GM20431 (cell line): Measurements from ENCODE around the gene MORF4L2.

Source experiments
- in situ Hi-C: fragments of 300-500 bp; cut with MseI, MboI; formaldehyde crosslinking; loops from one replicate; pipeline ENCODE4 v1.15.0; 2020; ENCODE audit warnings: low sequenced_read_pairs; ENCODE audit not compliant: unreplicated experiment

Gene MORF4L2, protein sequence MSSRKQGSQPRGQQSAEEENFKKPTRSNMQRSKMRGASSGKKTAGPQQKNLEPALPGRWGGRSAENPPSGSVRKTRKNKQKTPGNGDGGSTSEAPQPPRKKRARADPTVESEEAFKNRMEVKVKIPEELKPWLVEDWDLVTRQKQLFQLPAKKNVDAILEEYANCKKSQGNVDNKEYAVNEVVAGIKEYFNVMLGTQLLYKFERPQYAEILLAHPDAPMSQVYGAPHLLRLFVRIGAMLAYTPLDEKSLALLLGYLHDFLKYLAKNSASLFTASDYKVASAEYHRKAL

DNA sequence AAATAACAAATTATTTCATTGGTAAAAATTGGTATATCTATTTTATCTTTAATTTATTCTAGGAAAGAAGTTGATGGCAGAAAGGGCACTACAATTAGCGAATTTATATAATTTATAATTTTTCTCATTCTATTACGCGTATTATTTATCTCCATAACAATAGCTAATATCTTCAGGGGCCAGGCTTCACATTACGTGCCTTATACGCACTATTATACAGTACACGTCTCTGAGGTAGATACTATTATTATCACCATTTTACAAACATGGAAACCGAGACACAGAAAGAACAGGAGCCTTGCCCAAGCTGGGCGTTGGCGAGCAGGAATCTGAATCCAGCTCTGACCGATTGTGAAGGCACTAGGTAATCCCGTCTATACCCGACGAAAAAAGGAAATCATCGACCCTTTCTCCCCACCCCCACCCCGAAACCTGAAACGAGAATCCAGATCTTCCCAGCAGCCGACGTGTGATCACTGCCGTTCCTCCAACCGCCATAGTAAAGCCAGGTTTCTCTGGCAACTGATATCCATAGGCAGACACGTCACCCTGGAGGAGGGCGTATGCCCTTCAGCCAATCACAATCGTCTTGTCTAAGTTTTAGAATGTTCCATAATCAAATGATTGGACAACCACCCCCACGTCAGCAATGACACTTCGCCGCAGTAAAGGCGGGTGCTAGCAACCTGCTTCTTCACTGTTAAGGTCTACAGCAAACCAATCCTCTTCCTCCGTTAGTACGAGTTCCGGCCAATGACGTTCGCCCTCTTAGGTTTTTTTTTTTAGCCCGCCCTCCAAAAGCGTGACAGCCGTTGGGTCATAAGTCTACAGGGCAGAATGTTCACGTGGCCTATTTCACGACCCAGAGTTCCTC is at the start of gene MORF4L2:
Gene MORF4L2 (minus strand): TSS at position 501 of the 874 bp plus-strand sequence. CDS start 9,672 bp downstream, outside the sequence.
- in situ Hi-C loops, result no loop called here

DNA sequence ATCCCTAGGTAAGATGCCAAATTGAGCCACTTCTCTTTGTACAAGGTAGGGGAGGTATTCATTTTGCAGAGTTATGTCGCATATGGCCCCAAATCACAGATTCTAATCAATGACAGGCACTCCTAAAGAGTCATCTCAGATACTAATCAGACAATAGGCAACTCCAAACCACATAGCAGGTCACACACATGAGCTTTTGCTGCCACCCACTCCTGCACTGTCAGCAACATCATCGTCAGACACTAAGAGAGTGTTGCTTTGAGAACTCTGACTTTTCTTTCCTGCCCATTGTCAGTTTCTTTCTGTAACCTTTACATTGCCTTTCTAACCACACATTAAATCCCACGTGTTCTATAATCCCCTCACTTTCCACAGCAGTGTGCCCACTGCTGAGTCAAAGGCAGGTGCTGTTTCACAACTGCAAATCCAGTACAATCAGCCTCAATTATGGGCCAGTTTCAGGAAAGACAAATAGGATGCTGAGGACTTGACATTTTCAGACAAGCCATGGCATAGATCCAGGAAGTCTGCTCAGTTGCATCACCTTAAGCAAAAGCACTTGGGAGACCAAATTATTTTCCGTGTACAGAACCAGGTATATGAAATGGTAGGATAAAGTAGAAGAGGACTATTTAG is 47.7 kb upstream of the MORF4L2 start:
- in situ Hi-C loops, result no loop called here

DNA sequence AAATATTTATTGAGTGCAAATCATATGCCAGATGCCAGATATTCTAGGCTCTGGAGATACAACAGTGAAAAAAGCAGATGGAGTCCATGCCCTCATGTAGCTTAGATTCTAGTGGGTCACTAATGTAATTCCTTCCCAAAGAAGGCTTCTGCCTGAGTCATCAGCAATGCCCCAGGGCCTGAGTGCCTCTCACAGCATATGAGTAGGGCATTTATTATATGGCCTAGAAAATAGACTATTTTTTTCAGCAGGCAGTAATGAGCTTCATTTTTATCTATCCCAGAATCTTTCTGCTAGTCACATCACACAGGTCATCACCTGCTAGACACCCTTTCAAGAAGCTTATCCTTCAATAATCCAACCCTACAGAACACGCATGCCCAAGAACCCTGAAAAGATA is 46.5 kb upstream of the MORF4L2 start:
- in situ Hi-C loops, result no loop called here

DNA sequence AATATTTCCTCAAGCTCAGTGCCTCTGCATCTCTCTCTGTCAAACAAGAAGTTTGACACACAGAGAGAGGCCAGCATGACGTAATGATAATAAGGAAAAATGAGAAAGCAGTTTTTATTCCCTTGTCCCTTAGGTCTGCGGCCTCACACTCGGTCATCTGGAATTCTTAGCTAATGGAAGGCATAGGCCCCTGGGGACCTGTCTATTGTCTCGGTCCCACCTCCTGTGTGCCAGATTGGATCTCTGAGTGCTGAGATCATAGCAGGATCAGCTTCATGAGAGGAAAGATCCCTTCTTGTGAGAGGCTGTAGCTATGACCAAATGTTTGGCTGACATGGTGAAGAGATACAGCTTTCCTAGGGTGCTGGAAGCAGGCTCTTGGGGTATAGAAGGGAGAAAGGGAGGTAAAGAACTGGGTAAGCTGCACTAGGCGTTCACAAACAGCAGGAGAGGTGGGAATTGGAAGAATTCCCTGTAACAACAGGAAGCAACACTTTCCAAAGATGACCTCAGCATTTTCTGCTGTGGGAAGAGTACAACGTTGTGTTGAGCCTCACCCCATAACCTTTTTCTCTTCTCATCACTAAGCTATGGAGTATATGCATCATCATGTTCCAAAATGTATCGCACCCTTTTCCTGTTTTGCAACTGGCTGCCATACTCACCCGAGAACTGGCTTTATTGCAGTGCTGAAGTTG is 44.4 kb upstream of the MORF4L2 start:
- in situ Hi-C loops, result no loop called here

DNA sequence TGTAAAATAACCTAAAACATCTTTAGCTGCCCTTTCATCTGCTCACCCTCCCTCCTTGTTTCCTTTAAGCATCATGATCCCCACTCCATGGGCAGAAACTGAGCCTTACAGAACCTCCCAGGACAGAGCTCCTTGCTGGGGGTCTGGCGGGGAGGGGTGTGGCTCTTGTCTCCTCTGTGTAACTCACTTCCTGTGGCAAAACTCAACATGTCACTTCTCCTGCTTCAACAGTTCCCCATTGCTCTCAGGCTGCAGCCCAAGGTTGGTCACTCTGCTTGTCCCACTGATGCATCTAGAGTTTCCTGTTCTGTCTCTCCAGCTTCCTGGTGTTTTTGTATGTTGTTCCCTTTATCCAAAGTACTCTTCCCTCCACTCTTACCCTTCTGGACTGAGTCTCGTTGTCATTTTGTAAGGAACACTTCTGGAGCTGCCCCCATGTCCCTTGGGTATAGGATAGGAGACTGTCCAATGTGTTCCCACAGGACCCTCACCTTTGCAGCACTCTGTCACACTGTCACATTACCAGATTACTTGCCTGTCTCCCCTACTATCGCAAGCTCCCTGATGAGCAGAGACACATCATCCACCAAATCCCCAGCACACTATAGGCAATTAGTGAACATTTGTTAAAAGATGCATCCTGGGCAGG is 43.8 kb upstream of the MORF4L2 start:
- in situ Hi-C loops, result no loop called here

DNA sequence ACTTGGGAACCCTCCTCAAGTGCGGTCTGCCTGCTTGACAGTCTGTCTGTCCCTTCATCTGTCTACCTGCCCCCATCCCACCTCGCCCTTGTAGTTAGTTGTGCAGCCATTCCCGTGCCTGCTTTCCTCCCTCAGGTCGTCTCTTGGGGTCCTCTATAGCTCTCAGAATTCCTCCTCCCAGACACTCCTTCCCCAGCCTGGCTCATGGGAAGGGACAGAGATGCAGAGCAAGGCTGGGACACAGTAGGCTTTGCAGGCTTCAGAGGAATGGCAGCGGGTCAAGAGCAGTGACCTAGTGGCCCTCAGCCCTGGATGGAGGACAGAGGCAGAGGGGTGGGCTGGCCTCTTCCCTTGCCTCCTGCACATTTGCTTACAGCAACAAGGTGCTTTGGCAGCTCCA is 42.5 kb upstream of the MORF4L2 start:
- in situ Hi-C loops, result no loop called here

DNA sequence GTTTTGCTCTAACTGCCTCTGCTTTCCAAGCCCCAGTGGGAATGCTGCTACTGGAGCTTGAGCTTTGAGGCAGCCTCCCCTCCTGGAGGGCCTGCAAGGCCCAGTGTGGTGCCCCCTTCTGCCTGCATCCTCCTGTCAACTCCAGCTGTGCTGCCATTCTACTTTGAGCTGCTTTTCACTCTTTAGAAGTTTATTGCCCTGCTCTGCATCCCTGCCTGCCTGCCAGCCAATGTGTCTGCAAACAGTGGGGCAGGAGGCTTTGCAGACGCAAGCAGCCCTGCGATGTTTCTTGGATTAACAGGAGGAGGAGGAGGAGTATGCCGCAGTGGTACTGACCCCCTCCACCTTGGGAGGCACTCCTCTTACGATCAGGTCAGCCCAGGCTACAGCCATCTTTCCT is 40.6 kb upstream of the MORF4L2 start:
- in situ Hi-C loops, result no loop called here

DNA sequence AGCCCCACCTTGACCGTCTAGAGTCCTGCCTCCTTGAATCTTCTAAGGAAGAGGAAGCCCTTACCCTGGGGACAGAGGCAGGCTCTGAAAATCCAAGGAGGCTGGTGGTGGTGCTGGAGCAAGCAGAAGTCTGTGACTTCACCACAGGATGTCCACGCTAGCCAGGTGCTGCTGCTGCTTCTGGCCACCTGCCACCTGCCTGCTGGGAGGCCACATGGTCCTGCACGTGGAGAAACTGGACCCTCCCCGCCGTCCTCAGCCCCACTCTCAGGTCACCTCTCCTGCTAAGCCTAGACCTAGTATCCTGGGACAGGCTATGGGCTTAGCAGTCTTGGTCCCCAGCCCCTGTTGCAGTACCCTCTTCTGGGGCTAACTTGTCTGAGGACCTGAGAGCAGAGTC is 40.0 kb upstream of the MORF4L2 start:
- in situ Hi-C loops, result no loop called here

DNA sequence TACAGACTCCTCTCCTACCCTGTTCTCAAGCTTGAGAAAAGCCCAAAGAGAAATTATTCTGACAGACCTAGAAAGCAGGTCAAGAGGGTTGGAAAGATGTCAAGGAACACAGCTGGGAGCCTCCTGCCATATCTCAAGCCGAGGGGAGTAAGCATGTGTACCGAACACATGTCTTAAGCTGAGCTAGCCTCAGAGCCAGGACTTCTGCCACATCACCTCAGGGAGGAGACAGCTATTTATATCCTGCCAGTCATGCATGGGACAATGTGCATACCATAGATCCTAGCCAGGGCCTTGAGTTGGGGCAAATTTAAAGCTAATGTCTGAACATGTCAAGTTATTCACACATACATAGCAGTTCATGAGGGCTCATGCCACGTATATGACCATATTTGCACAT is 36.0 kb upstream of the MORF4L2 start:
- in situ Hi-C loops, result no loop called here

DNA sequence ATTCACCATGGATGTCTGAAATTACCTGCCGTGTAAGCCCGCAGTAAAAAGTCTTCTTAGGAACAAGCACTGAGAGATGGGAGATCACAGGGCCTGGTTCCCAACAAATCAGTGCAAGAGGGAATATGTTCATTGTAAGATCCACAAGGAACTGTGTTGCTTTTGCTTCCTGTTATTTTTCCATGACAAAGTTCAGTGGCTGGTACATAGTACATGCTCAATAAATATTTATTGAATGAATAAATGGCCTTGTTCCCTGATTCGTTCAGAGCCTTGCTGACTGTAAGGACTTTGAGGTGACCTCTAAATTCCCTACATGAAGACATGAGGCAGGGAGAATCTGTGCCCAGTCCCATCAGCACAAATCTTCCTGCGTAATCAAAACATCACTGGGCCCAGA is 31.6 kb upstream of the MORF4L2 start:
- in situ Hi-C loops, result no loop called here

DNA sequence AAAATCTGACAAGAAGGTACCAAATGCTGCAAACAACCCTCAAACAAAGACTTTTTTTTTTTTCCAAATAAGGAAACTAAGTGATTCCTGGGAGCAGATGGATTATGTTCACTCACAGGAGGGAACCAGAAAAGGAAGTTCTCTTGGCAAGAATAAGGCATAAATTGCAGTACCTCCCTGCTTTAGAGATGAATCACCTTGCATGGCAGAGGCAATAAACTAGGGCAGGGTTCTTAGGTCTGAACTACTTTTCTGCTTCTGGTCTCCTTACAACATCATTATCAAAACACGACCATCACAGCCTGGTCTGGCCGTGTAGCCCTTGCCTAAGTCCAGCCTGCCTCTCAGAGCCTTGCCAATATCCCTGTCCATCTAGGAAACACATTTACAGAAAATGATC is 30.5 kb upstream of the MORF4L2 start:
- in situ Hi-C loops, result no loop called here

DNA sequence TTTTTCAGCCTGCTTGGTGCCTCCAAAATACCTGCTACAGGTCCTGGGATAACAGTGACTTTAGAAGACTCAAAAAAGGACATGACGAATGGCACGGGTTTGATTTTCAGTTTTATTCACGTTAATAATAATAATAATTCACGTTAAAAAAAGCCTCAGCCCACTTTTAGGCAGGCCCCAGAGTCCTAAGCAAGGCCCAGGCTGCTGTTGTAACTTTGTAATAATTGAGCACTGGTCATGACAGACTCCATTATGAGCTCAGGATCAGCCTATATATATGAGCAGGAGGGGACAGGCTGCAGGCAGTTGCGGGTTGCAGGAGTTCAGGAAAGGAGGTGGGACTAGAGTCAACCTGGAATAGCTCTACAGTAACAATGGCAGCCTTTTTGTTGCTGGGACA is 24.1 kb upstream of the MORF4L2 start, which contains the start of gene TMEM31:
Gene TMEM31 (plus strand): TSS at position 301 of the 400 bp plus-strand sequence. CDS start 1,350 bp downstream, outside the sequence.
- in situ Hi-C loops, result no loop called here

DNA sequence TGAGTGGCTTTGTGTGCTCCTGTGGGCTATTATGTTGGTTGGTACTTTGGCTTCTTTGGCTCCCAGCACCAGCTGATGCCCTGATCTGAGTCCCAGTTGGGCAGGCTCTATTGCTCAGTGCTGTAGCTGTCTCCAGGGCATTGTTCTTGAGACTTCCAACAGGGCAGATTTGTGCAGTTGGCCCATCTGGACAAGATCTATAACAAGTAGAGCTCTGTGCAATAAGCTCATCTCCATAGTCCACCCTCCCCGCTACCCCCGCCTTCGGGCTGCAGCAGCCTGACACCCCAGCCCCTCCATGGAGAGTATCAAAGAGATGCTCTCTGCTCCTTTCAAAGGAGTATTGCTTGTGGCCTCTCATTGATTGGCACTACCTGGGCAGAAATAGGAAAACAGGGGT is 18.4 kb upstream of the MORF4L2 start:
- in situ Hi-C loops, result no loop called here

DNA sequence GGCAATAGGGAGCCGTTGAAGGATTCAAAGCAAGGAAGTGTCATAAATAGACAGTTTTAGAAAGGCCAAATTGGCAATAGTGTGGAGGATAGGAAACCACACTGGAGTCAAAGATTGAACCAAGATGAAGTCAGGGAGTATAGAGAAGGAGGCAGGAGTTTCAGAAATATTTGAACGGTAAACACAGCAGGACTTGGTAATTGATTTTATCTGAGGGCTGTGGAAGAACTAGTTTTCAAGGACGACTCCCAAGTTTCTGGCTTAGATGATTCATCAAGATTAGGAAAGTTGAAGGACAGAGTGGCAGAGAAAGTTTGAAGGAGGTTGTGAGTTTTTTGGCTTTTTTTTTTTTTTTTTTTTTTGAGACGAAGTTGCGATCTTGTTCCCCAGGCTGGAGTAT is 12.7 kb upstream of the MORF4L2 start:
- in situ Hi-C loops, result no loop called here

DNA sequence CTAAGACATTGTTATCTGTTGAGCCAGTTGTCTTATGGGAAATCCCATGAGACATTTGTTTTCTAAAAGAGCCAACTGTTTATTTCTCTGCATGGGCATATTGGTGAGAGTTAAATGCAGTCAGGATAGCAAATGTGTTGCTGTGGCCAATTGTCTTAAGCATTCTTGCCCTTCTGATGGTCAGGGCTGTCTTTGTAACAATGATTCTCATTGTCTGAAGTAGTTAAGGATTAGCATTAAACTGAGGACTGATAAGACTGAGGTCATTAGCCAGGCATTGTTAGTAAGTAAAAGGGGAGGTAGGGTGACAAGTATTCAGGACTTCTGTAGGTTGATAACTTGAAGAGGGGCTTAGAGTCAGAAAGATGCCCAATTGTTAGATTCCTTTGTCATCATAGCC is 11.2 kb upstream of the MORF4L2 start:
- in situ Hi-C loops, result no loop called here

DNA sequence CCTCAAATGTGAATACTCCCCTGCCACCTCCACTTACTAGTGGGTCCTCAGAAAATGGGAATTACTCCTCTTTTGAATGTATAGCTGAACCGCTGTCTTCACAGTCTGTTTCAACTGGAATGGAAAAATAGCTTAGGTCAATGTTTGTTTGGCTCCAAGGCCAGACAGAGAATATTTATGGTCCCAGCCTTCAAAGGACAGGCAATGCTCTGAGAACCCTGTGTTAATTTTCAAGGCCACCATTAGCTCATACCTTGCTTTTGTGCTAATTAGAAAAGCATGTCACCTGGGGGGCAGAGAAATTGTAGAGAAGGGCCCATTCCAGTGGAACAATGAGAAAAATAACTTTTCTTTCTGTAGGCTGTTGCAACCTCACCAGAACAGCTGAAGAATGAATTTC is 4.6 kb upstream of the MORF4L2 start:
- in situ Hi-C loops, result no loop called here

DNA sequence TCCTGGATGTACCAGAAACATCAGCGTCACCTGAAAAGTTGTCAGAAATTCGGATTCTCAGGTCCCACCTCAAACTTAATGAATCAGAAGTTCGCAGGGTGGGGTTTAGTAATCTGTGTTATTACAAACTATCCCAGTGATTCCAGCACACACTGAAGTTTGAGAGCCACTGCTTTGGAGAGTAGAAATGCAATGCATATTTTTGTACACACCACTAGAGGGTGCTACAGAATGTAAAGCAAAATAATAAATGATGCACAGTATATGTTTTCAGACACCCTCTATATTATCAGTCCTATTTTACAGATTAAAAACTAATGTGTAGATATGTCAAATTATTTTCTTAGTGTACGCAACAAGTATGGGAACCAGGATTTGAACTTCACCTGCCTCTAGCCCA is 2.4 kb upstream of the MORF4L2 start:
- in situ Hi-C loops, result no loop called here

DNA sequence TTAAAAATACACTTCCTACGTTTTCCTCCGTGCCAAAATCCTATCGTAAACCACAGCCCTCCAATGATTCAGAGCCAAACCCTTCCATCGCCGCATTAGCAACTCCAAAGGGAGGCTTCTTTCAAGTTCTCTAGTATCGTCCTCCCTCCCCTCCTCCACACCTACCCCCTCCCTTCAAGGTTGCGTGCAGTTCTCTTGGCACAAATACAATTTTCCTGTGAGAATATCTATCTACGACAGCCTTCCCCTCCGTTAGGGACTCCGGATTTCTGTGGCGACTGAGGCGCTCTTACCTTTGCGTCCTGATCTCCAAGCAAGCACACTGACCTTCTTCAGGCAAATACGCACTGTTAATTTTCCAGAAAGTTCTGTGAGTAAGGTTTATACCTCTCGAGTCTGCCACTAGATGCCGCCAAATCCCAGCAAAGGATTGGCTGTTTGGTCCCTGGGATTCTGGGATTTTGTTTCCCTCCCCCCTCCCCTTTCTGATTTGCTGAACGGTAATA is 1.2 kb upstream of the MORF4L2 start:
- in situ Hi-C loops, result no loop called here

DNA sequence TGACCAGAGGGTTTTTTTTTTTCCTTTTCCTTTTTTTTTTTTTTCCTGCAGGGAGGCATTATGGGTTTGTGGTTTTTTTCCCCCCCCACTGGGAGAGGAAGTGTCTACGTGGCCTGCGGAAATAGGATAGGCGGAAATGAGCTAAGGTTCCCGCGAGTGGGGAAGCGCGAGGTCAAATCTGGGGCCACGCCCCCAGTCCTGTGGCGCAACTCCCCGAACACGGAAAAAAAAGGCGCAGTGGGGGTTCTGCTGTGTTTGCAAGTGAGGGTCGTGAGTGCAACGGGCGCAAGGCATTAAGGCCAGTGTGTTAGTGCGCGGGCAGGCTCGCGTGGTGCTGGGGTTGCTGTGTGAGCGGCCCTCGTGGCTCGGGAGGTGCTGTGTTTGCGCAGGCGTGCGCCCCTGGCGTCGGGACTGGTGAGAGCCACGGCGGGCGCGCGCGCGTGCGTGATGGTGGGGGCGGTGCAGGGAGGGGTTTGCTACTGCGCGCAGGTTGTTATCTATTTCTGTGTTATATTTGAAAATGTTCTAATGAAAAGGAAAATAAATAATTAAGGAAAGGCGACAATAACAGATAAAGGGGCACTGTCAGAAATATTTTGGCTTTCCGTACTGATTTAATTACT is 685 bp upstream of the MORF4L2 start:
- in situ Hi-C loops, result no loop called here
